Measurements from ENCODE around the gene COBL. TPM values are rescaled to one million over a fixed set of nuclear protein-coding genes. Genes with fewer than 3 reads are reported as not detected.

The COBL gene
- total RNA-seq, 1 donor from 2014 or later = not detected

- H3K9me3 Mint-ChIP-seq (ENCODE audit: unreplicated experiment) = no peaks in the 10 kb centered on the region
- H3K4me1 Mint-ChIP-seq (ENCODE audit: unreplicated experiment) = no peaks in the 10 kb centered on the region
- H3K36me3 Mint-ChIP-seq (ENCODE audit: unreplicated experiment) = no peaks in the 10 kb centered on the region
- H3K27ac Mint-ChIP-seq (ENCODE audit: unreplicated experiment) = no peak overlapping the region
- H3K27me3 Mint-ChIP-seq (ENCODE audit: unreplicated experiment) = peaks cover 15% of the 10 kb centered on the region
- TF ChIP-seq CTCF (IDR thresholded peaks at IDR 0.05) = no peak
- H3K4me3 Mint-ChIP-seq (ENCODE audit: unreplicated experiment) = no peak overlapping the region
- DNase-seq (ENCODE audit: extremely low spot score, unreplicated experiment) = no peak
Measured at GRCh38 chr7:51269321-51269720, 47.3 kb downstream of the COBL start.

GRCh38 chr7:51268859-51269258 is 47.8 kb downstream of the COBL start:
- H3K4me3 Mint-ChIP-seq (ENCODE audit: unreplicated experiment) = no peak overlapping the region
- no peaks in the 10 kb centered on the region for H3K36me3 Mint-ChIP-seq (ENCODE audit: unreplicated experiment)
- TF ChIP-seq CTCF (IDR thresholded peaks at IDR 0.05) = no peak
- no peak for DNase-seq (ENCODE audit: extremely low spot score, unreplicated experiment)
- peaks cover 11% of the 10 kb centered on the region for H3K27me3 Mint-ChIP-seq (ENCODE audit: unreplicated experiment)
- no peaks in the 10 kb centered on the region for H3K4me1 Mint-ChIP-seq (ENCODE audit: unreplicated experiment)
- no peak overlapping the region for H3K27ac Mint-ChIP-seq (ENCODE audit: unreplicated experiment)
- H3K9me3 Mint-ChIP-seq (ENCODE audit: unreplicated experiment) = no peaks in the 10 kb centered on the region

- H3K4me3 Mint-ChIP-seq (ENCODE audit: unreplicated experiment) = no peak overlapping the region
- no peak for TF ChIP-seq CTCF (IDR thresholded peaks at IDR 0.05)
- no peaks in the 10 kb centered on the region for H3K36me3 Mint-ChIP-seq (ENCODE audit: unreplicated experiment)
- no peaks in the 10 kb centered on the region for H3K9me3 Mint-ChIP-seq (ENCODE audit: unreplicated experiment)
- H3K27me3 Mint-ChIP-seq (ENCODE audit: unreplicated experiment) = peaks cover 7% of the 10 kb centered on the region
- no peaks in the 10 kb centered on the region for H3K4me1 Mint-ChIP-seq (ENCODE audit: unreplicated experiment)
- no peak for DNase-seq (ENCODE audit: extremely low spot score, unreplicated experiment)
- H3K27ac Mint-ChIP-seq (ENCODE audit: unreplicated experiment) = no peak overlapping the region
Measured at GRCh38 chr7:51267169-51267568, 49.4 kb downstream of the COBL start.

GRCh38 chr7:51265066-51265907 is 51.3 kb downstream of the COBL start:
- H3K36me3 Mint-ChIP-seq (ENCODE audit: unreplicated experiment) = no peaks in the 10 kb centered on the region
- no peak for DNase-seq (ENCODE audit: extremely low spot score, unreplicated experiment)
- H3K27ac Mint-ChIP-seq (ENCODE audit: unreplicated experiment) = no peak overlapping the region

More at GRCh38 chr7:51265066-51265907, 51.3 kb downstream of the COBL start:
- Mint-ChIP-seq H3K4me3 (ENCODE audit: unreplicated experiment) (no peak overlapping the region), H3K4me1 (ENCODE audit: unreplicated experiment) (no peaks in the 10 kb centered on the region), H3K27me3 (ENCODE audit: unreplicated experiment) (no peaks in the 10 kb centered on the region), H3K9me3 (ENCODE audit: unreplicated experiment) (no peaks in the 10 kb centered on the region)
- TF ChIP-seq CTCF (IDR thresholded peaks at IDR 0.05) = no peak

Data from osteocyte (in vitro differentiated cells).